ENCODE data around the gene SNAI1.

Gene SNAI1

GRCh38 chr20:50037575-50037974 is 54.8 kb downstream of the SNAI1 start:
- DNase-seq = no peak

- no peak for DNase-seq
Measured at GRCh38 chr20:50038169-50038568, 55.4 kb downstream of the SNAI1 start.
